GM12874 (cell line): ENCODE data around the gene LETM1.

Source experiments
- TF ChIP-seq, protein P1 (sequence below): IDR thresholded peaks from 2 replicates; pipeline ENCODE4 v1.5.1; 2011; ENCODE audit warnings: low read depth, mild to moderate bottlenecking, control low read depth, low read length, moderate library complexity; ENCODE audit not compliant: insufficient read depth

Gene LETM1

DNA sequence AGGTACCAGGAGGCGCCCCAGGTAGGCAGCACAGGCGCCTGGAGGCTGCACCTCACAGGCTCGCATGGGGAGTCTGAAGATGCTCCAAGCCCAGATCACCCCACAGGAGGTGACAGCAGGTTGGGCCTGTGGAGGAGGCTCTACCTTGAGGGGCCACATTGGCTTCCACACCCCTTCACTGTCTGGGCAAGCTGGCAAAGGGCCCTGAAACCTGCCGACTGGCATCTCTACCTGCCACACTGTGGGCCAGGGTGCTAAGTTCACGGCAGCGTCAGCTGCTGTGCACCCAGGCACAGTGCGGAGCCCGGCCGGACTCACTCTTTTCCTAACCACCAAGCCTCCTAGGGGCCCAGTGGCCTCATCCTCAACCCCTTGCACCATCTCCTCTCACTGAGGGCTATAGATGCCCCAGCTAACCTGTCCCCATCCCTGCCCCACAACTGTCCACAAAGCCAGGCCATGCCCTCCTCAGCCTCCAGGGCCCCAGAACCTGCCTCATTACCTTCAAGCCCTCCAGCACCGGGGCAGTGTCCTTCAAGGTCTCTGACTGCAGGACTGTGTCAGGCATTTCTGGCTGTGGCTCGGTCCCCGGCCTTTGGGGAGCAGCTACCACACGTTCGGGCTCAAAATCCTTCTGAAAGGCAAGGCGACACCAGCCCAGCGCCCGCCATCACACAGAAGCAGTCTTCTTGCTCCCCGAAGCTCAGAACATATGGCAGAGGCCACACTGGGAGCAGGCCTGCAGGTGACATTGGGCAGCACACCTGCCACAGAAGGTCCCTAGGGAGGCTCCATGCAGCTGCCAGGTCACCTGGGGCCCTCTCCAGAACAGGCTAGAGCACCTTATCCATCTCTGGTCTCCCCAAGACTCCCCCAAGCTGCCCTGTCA is 34.0 kb downstream of the LETM1 start:
- TF ChIP-seq, protein P1, sequence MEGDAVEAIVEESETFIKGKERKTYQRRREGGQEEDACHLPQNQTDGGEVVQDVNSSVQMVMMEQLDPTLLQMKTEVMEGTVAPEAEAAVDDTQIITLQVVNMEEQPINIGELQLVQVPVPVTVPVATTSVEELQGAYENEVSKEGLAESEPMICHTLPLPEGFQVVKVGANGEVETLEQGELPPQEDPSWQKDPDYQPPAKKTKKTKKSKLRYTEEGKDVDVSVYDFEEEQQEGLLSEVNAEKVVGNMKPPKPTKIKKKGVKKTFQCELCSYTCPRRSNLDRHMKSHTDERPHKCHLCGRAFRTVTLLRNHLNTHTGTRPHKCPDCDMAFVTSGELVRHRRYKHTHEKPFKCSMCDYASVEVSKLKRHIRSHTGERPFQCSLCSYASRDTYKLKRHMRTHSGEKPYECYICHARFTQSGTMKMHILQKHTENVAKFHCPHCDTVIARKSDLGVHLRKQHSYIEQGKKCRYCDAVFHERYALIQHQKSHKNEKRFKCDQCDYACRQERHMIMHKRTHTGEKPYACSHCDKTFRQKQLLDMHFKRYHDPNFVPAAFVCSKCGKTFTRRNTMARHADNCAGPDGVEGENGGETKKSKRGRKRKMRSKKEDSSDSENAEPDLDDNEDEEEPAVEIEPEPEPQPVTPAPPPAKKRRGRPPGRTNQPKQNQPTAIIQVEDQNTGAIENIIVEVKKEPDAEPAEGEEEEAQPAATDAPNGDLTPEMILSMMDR = no peak

DNA sequence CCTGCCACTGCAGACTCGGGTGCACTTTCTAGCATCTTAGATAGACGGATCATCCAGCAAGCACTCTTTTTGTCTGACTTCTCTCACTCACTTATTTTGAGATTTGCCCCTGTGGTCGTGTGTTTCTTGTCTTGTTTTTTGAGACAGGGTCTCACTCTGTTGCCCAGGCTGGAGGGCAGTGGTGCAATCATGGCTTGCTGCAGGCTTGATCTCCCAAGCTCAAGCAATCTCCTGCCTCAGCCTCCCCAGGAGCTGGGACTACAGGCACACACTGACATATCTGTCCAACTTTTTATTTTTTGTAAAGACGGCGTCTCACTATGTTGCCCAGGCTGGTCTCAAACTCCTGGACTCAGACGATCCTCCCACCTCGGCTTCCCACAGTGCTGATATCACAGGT is 36.1 kb downstream of the LETM1 start:
- TF ChIP-seq, protein P1 = no peak

DNA sequence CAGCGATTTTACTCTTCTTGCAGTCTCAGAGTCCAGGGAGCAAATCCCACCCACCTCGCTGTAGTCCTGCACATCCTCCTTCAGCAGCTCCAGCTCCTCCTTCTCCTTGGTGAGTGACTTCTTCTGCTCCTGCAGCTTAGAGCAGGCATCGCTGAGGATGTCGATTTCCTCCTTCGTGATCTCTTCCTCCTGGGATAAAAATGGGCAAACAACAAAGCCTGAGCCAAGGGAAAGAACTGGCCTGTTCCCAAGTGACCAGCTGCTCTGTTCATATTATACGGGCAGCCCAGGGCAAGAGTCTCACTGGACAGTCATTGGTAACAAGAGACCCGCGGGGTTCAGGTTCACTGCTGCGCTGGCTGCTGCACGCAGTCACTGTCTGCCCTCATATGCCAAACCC is 36.7 kb downstream of the LETM1 start:
- TF ChIP-seq, protein P1 = no peak

DNA sequence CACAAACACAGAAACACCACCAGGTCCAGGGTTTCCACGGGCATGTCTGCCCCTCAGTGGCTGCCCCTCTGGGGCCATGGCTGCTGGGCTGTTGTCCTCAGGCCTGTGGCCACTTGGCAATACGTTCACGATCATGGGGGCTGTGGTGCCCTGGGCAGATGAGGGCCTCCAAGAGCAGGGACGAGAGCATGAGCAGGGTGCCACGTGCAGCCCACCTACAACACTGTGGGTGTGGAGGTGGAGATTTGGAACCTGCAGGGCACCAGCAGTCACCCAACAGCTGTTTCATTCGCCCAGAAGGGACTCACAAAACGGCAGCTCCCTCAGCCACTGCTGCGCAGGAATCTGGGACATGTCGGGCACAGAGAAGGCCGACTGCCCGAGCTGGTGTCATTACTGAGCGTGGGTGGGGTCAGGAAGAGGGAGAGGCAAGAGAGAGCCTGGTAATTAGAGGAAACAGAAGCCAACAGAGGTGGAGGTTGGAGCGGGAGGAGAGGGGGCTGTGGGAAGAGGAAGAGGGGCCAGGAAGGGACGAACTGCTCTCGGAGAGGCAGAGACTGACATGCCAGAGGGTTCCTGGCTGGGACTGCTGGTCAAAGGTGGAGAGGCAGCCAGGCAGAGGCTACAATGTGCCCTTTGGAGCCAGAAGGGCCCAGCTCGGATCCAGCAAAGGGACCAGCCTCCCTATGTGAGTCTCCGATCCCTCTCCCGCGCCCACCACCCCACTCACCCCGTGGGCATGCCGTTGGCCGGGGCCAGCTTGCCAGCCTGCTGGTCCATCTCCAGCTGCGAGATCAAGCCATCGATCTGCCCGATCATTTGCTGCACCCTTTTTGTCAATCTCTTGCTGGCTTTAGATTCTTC is 39.7 kb downstream of the LETM1 start:
- TF ChIP-seq, protein P1 = no peak

DNA sequence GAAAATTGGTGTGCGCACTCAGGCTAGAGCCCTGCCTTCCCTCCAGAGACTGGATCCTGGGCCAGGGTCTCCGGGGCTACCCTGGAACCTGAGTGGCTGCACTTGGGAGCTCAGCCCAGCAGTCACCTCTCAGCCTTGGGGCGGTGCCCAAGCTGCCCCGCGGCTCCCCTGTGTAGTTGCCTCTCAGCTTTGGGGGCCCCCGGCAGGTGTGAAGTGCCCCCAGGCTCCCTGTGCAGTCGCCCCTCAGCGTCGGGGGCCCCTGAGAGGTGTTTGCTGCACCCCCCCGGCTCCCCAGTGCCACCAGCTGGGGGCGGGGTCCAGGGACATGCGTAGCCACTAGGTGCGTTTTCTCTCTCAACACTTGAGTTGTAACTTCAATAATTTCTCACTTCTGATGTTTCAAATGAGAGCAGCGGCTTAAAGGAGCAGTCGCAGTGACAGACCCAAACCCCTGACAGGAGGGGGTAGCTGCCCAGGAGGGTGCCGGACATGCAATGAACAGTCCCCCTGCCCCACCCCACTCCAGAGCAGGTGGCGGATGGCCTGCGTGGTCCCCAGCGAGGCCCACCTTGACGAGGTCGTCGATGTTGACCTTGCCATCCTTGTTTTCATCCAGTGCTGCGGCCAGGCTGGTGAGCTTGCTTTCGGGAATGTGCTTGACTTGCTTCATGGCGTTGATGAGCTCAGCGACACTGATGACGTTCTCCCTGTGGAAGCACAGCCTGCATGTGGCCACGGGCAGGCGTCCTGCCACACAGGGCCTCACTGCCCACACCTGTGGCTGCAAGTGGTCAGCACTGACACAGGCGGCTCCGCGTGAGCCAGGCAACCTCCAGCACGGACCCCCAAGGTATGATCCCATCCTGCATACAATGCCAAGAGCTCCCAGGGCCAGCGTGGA is 40.6 kb downstream of the LETM1 start:
- TF ChIP-seq, protein P1 = no peak

DNA sequence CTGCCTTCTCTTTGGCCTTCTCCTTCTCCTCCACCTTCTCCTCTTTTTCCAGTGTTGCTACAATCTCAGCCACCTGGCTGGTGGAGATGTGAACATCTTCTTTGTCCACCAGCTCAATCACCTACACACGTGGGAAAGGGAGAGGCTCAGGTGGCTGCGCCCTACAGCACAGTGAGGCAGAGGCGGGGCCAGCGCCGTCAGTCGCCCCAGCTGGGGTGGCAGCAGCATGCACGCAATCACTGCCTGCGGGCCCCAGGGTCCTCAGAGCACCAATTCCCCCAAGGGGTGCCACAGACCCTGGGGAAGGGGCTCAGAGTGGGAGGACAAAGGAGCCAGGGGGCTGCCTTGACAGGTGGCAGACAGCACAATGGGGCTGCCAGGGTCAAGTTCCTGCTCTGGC is 41.5 kb downstream of the LETM1 start:
- TF ChIP-seq, protein P1 = no peak

DNA sequence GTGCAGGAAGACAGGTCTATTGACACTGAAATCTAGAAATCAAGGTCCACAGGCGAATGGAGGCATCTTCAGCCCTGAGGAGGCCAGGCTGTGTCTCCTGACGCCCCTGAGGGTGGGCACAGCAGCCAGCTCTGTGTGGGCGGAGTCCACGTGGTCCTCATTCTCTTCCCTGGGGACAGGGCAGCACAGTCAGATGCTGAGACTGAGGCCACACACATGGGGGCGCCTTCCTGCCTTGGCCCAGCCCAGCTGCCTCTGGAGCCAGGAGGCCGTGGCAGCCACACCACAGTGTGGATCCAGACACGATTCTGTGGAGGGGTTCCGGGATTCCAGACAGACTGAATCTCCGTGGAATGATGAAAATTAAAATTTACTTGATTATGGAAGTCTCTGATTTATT is 42.0 kb downstream of the LETM1 start:
- TF ChIP-seq, protein P1 = no peak
